Measurements from ENCODE around the gene CUX1. TPM values are rescaled to one million over a fixed set of nuclear protein-coding genes. Genes with fewer than 3 reads are reported as not detected.

The CUX1 gene
- total and polyA plus RNA-seq, 10 of the 15 experiments (the other 5 are each of a cell fraction or from before 2014, with no cell fraction given), result 6.1 to 48.6 (median 25.9) TPM

- in situ Hi-C loops (cut with MboI), result no loop called here
- Histone ChIP-seq H3K9ac (ENCODE audit: control insufficient read depth, insufficient read depth, low read length) (no peak overlapping the region), H2AFZ (ENCODE audit: control insufficient read depth, low read depth, low read length) (no peak overlapping the region), H3K27me3 (replicated peaks in 1 of 2; ENCODE audit: control insufficient read depth in 2 of 2, insufficient read depth in 2 of 2, low read length in 1 of 2) (no peaks in the 10 kb centered on the region), H3K4me1 (ENCODE audit: control insufficient read depth, insufficient read depth, low read length) (peaks cover 9% of the 10 kb centered on the region), H3K9me3 (replicated peaks; ENCODE audit: control insufficient read depth, insufficient read depth, low read length) (no peaks in the 10 kb centered on the region; the same call in 2 of the 3 replicates), H3K4me2 (ENCODE audit: control insufficient read depth, insufficient read depth) (no peak overlapping the region), H3K79me2 (ENCODE audit: control insufficient read depth, insufficient read depth, low read length) (peaks cover 44% of the 10 kb centered on the region), H3K27ac (ENCODE audit: control insufficient read depth, insufficient read depth) (no peak overlapping the region), H4K20me1 (ENCODE audit: control insufficient read depth, insufficient read depth) (no peaks in the 10 kb centered on the region), H3K4me3 (no peak overlapping the region), H3K36me3 (ENCODE audit: control insufficient read depth in 2 of 2, insufficient read depth in 2 of 2, low read length in 1 of 2) (peaks cover 0 to 6% of the 10 kb centered on the region in 2 experiments; a peak in 2 of 4 replicates)
- intact Hi-C loops (cut with micrococcal nuclease; ENCODE audit: unreplicated experiment), result no loop called here
- ChIA-PET CTCF (no interaction called here), RAD21 (ENCODE audit: unreplicated experiment) (no interaction called here), POLR2A (no interaction called here), SMC1A (ENCODE audit: uncharacterized antibody, unreplicated experiment) (interaction anchor here (1.0 kb wide), 1 partner anchor 17 kb away, joined by 3 read pairs; no protein-coding TSS in a partner anchor)
- TF ChIP-seq MYC (IDR thresholded peaks at IDR 0.05; ENCODE audit: insufficient read depth, insufficient read length, insufficient replicate concordance, low read length, severe bottlenecking) (no peak), ATF3 (IDR thresholded peaks at IDR 0.05; ENCODE audit: borderline replicate concordance, extremely low read depth, low read depth, low read length) (no peak), CHD1 (IDR thresholded peaks at IDR 0.05; ENCODE audit: low read depth, low read length) (no peak), MTA3 (IDR thresholded peaks at IDR 0.05; ENCODE audit: borderline replicate concordance, low read length) (no peak), CTCF (IDR thresholded peaks at IDR 0.05 in 2 of 3, conservative IDR thresholded peaks at IDR 0.05 in 1 of 3; ENCODE audit: control insufficient read depth in 2 of 3, extremely low read depth in 1 of 3, insufficient read depth in 1 of 3, low read depth in 3 of 3, low read length in 3 of 3) (no peak), BACH1 (IDR thresholded peaks at IDR 0.05; ENCODE audit: borderline replicate concordance) (no peak), FOXK2 (IDR thresholded peaks at IDR 0.05) (no peak), RB1 (IDR thresholded peaks at IDR 0.05; ENCODE audit: borderline replicate concordance) (no peak), ATF7 (IDR thresholded peaks at IDR 0.05; ENCODE audit: low read depth) (no peak), CHD4 (IDR thresholded peaks at IDR 0.05) (no peak), ATF2 (IDR thresholded peaks at IDR 0.05; ENCODE audit: low read length) (no peak), ASH2L (IDR thresholded peaks at IDR 0.05; ENCODE audit: borderline replicate concordance, low read depth) (no peak), NKRF (conservative IDR thresholded peaks at IDR 0.05) (no peak), NFYA (IDR thresholded peaks at IDR 0.05; ENCODE audit: borderline replicate concordance, low read depth, low read length) (no peak)
- ATAC-seq, result no peak
- DNase-seq (ENCODE audit: low read depth, low spot score), result no peak
- no peak for FAIRE-seq
- BruUV-seq (replicated peaks), result no TSS peak
- 100% methylated on average over 8 of the region's 8 CpGs for WGBS (ENCODE audit: insufficient coverage, insufficient replicate concordance, low lambda C conversion rate, missing lambda C conversion rate)
These were observed 48.9 kb downstream of the CUX1 start for GRCh38 chr7:101866328-101866727.
